ENCODE results near the gene OR2V1. TPM values are rescaled to one million over a fixed set of nuclear protein-coding genes. Genes with fewer than 3 reads are reported as not detected.

OR2V1 gene
- total and polyA plus RNA-seq, 3 donors from 2014 or later, result not detected

DNA sequence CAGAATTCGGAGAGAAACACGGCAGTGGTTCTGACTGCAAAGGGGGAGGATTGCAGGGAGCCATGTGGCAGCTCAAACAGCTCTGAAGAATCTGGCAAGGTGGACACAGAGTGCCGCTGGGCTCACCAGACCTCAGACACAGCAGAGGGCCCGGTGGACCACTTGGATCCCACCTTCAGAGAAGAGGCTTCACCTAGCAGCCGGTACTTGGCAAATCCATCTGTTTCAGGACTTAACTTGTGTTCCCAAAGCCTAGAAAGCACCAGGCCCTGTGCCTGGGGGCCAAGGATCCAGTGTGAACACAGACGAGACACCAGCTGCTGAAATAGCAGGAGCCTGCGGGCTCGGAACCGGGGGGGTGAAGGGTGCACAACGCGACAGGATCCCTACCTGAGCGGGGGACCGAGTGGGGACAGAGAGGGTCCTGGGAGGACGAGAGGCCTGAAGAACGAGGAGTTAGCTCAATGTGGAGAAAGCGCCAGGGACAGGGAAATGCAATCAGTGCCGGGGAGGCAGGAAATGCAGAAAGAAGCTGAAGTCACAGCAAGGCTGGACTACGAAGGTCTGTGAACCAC, 46.3 kb downstream of the OR2V1 start:
- H3K9me3 ChIP-seq, result no peaks in the 10 kb centered on the region
- no peak for DNase-seq
- H3K27me3 ChIP-seq, result no peaks in the 10 kb centered on the region
- intact Hi-C loops (cut with DNase I; ENCODE audit: low total_unique reads), result no loop called here
- no peak overlapping the region for H3K4me3 ChIP-seq
- 62 to 66% methylated on average over 18 of the region's 18 CpGs for WGBS, 2 donors
- TF ChIP-seq, protein P1, sequence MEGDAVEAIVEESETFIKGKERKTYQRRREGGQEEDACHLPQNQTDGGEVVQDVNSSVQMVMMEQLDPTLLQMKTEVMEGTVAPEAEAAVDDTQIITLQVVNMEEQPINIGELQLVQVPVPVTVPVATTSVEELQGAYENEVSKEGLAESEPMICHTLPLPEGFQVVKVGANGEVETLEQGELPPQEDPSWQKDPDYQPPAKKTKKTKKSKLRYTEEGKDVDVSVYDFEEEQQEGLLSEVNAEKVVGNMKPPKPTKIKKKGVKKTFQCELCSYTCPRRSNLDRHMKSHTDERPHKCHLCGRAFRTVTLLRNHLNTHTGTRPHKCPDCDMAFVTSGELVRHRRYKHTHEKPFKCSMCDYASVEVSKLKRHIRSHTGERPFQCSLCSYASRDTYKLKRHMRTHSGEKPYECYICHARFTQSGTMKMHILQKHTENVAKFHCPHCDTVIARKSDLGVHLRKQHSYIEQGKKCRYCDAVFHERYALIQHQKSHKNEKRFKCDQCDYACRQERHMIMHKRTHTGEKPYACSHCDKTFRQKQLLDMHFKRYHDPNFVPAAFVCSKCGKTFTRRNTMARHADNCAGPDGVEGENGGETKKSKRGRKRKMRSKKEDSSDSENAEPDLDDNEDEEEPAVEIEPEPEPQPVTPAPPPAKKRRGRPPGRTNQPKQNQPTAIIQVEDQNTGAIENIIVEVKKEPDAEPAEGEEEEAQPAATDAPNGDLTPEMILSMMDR (IDR thresholded peaks at IDR 0.05), result no peak
- no peak for TF ChIP-seq POLR2A (IDR thresholded peaks at IDR 0.05)
- no peaks in the 10 kb centered on the region for H3K36me3 ChIP-seq (ENCODE audit: low read depth, missing control alignments)
- H3K27ac ChIP-seq, result no peak overlapping the region
- H3K4me1 ChIP-seq, result no peaks in the 10 kb centered on the region

DNA sequence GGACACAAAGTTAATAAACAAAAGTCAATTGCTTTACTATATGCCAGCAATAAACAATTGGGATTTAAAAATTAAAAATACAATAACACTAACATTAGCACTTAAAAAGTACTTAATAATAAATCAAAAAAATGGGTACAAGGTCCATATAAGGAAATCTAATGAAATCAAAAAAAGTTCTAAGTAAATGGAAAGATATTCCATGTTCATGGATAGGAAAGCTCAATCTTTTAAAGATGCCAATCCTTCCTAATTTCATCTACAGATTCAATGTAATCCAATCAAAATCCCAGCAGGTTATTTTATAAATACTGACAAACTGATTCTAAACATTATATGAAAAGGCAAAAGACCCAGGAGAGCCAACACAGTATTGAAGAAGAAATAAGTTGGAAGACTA, 49.0 kb downstream of the OR2V1 start:
- Histone ChIP-seq H3K36me3 (ENCODE audit: low read depth, missing control alignments) (no peaks in the 10 kb centered on the region), H3K4me3 (no peak overlapping the region), H3K27ac (no peak overlapping the region), H3K27me3 (no peaks in the 10 kb centered on the region), H3K4me1 (no peaks in the 10 kb centered on the region), H3K9me3 (no peaks in the 10 kb centered on the region)
- DNase-seq, result no peak
- intact Hi-C loops (cut with DNase I; ENCODE audit: low total_unique reads), result no loop called here
- TF ChIP-seq, protein P1 (IDR thresholded peaks at IDR 0.05), result no peak
- TF ChIP-seq POLR2A (IDR thresholded peaks at IDR 0.05), result no peak

DNA sequence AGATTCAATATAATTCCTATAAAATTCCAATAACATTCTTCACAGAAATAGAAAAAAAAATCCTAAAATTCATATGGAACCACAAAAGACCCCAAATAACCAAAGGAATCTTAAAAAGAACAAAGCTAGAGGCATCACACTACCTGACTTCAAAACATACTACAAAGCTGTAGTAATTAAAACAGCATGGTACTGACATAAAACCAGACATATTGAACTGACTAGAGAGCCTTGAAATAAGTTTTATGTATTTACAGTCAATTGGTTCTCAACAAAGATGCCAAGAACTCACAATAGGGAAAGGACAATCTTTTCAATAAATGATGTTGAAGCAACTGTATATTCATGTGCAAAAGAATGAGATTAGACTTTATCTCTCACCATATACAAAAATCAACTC, 54.0 kb downstream of the OR2V1 start:
- H3K27me3 ChIP-seq, result no peaks in the 10 kb centered on the region
- TF ChIP-seq, protein P1 (IDR thresholded peaks at IDR 0.05), result no peak
- TF ChIP-seq POLR2A (IDR thresholded peaks at IDR 0.05), result no peak
- no peaks in the 10 kb centered on the region for H3K36me3 ChIP-seq (ENCODE audit: low read depth, missing control alignments)
- H3K9me3 ChIP-seq, result no peaks in the 10 kb centered on the region
- no peaks in the 10 kb centered on the region for H3K4me1 ChIP-seq
- H3K27ac ChIP-seq, result no peak overlapping the region
- no peak for DNase-seq
- H3K4me3 ChIP-seq, result no peak overlapping the region
- intact Hi-C loops (cut with DNase I; ENCODE audit: low total_unique reads), result no loop called here

Other genes starting within 250 kb of the OR2V1 start
- gene BTNL8, start 232.0 kb downstream of the OR2V1 start, total RNA-seq, result 10 to 100 TPM; 13.1 to 14.7 TPM
- 10.3 TPM for gene BTNL8, start 232.0 kb downstream of the OR2V1 start, polyA plus RNA-seq (ENCODE audit: insufficient read depth, low read depth, low replicate concordance)
- 1 to 10 TPM in 1 of 2 donors, not detected in 1; 4.1 TPM for gene BTNL3, start 142.3 kb downstream of the OR2V1 start, total RNA-seq
- gene BTNL3, start 142.3 kb downstream of the OR2V1 start, polyA plus RNA-seq (ENCODE audit: insufficient read depth, low read depth, low replicate concordance), result not detected
- gene BTNL9, start 90.9 kb downstream of the OR2V1 start, total RNA-seq, result 10 to 100 TPM; 19.0 to 28.4 TPM
- 8.9 TPM for gene BTNL9, start 90.9 kb downstream of the OR2V1 start, polyA plus RNA-seq (ENCODE audit: insufficient read depth, low read depth, low replicate concordance)
- not detected for gene OR2V2, start 16.4 kb upstream of the OR2V1 start, total RNA-seq
- not detected for gene OR2V2, start 16.4 kb upstream of the OR2V1 start, polyA plus RNA-seq (ENCODE audit: insufficient read depth, low read depth, low replicate concordance)
- under 1 TPM; 0.43 to 0.87 TPM for gene TRIM7, start 74.0 kb upstream of the OR2V1 start, total RNA-seq
- gene TRIM7, start 74.0 kb upstream of the OR2V1 start, polyA plus RNA-seq (ENCODE audit: insufficient read depth, low read depth, low replicate concordance), result 0.47 TPM
- gene TRIM41, start 92.1 kb upstream of the OR2V1 start, total RNA-seq, result 10 to 100 TPM; 39.6 to 53.1 TPM
- gene TRIM41, start 92.1 kb upstream of the OR2V1 start, polyA plus RNA-seq (ENCODE audit: insufficient read depth, low read depth, low replicate concordance), result 61.5 TPM
- 1,000 to 10,000 TPM in 1 of 2 donors, 100 to 1,000 TPM in 1; 777 to 1,606 TPM for gene RACK1, start 112.7 kb upstream of the OR2V1 start, total RNA-seq
- gene RACK1, start 112.7 kb upstream of the OR2V1 start, polyA plus RNA-seq (ENCODE audit: insufficient read depth, low read depth, low replicate concordance), result 1,149 TPM
- 10 to 100 TPM; 28.4 to 32.8 TPM for gene TRIM52, start 130.0 kb upstream of the OR2V1 start, total RNA-seq
- 19.3 TPM for gene TRIM52, start 130.0 kb upstream of the OR2V1 start, polyA plus RNA-seq (ENCODE audit: insufficient read depth, low read depth, low replicate concordance)
- 1 to 10 TPM in 1 of 2 donors, under 1 TPM in 1; 0.93 to 4.3 TPM for gene OR4F3, start 236.1 kb upstream of the OR2V1 start, total RNA-seq
- gene OR4F3, start 236.1 kb upstream of the OR2V1 start, polyA plus RNA-seq (ENCODE audit: insufficient read depth, low read depth, low replicate concordance), result not detected

Measured in testis (tissue), 3 donors.